ENCODE results near the gene NR5A2. TPM values are rescaled to one million over a fixed set of nuclear protein-coding genes. Genes with fewer than 3 reads are reported as not detected.

Gene NR5A2
- total and polyA plus RNA-seq, 2 experiments from 2014 or later: 19.8 to 55.5 TPM

GRCh38 chr1:200121421-200121820 lies 93.9 kb downstream of the NR5A2 start:
- Histone ChIP-seq H3K27me3 (no peaks in the 10 kb centered on the region), H2AFZ (no peak overlapping the region), H3K79me2 (no peaks in the 10 kb centered on the region), H4K20me1 (ENCODE audit: insufficient read depth, poor library complexity, severe bottlenecking) (no peaks in the 10 kb centered on the region), H3K4me2 (no peak overlapping the region), H3K27ac (no peak overlapping the region), H3K36me3 (replicated peaks; ENCODE audit: insufficient read depth, low read depth) (no peaks in the 10 kb centered on the region), H3K4me3 (no peak overlapping the region), H3K9me3 (ENCODE audit: low read depth) (no peaks in the 10 kb centered on the region), H3K9me2 (replicated peaks; ENCODE audit: insufficient read depth) (no peaks in the 10 kb centered on the region), H3K4me1 (ENCODE audit: insufficient read depth) (peaks cover 2% of the 10 kb centered on the region)
- TF ChIP-seq EZH2 (IDR thresholded peaks at IDR 0.05; ENCODE audit: borderline replicate concordance) (no peak), EZH2phosphoT487 (IDR thresholded peaks at IDR 0.05; ENCODE audit: low read depth, severe bottlenecking, unreplicated experiment) (no peak)
- TF ChIP-seq, protein P1, sequence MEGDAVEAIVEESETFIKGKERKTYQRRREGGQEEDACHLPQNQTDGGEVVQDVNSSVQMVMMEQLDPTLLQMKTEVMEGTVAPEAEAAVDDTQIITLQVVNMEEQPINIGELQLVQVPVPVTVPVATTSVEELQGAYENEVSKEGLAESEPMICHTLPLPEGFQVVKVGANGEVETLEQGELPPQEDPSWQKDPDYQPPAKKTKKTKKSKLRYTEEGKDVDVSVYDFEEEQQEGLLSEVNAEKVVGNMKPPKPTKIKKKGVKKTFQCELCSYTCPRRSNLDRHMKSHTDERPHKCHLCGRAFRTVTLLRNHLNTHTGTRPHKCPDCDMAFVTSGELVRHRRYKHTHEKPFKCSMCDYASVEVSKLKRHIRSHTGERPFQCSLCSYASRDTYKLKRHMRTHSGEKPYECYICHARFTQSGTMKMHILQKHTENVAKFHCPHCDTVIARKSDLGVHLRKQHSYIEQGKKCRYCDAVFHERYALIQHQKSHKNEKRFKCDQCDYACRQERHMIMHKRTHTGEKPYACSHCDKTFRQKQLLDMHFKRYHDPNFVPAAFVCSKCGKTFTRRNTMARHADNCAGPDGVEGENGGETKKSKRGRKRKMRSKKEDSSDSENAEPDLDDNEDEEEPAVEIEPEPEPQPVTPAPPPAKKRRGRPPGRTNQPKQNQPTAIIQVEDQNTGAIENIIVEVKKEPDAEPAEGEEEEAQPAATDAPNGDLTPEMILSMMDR (IDR thresholded peaks at IDR 0.05; ENCODE audit: poor library complexity): no peak
- DNase-seq (ENCODE audit: low spot score): no peak

DNA sequence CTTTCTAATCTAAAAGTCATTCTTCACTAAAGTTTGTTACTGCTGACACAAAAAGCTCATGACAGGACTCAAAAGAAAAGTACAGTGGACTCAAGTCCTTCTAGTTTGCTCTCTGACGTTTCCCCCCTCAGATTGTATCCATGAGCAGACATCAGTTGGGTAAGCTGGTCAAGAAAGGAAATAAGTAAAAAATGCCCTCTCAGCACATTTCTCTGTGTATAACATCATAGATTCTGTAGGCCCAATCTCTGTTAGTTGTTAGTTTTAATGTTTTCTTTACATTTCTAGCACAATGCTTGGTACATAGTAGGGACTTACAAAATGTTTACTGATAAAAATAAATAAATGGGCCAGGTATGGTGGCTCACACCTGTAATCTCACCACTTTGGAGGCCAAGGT lies 96.8 kb downstream of the NR5A2 start:
- no peak for DNase-seq (ENCODE audit: low spot score)
- Histone ChIP-seq H3K27me3 (no peaks in the 10 kb centered on the region), H3K4me2 (no peak overlapping the region), H3K4me3 (no peak overlapping the region), H2AFZ (no peak overlapping the region), H3K27ac (no peak overlapping the region), H3K79me2 (no peaks in the 10 kb centered on the region), H4K20me1 (ENCODE audit: insufficient read depth, poor library complexity, severe bottlenecking) (no peaks in the 10 kb centered on the region), H3K9me3 (ENCODE audit: low read depth) (no peaks in the 10 kb centered on the region), H3K9me2 (replicated peaks; ENCODE audit: insufficient read depth) (no peaks in the 10 kb centered on the region), H3K4me1 (ENCODE audit: insufficient read depth) (peaks cover under 1% of the 10 kb centered on the region), H3K36me3 (replicated peaks; ENCODE audit: insufficient read depth, low read depth) (no peaks in the 10 kb centered on the region)
- TF ChIP-seq EZH2phosphoT487 (IDR thresholded peaks at IDR 0.05; ENCODE audit: low read depth, severe bottlenecking, unreplicated experiment): no peak
- TF ChIP-seq, protein P1 (IDR thresholded peaks at IDR 0.05; ENCODE audit: poor library complexity): no peak
- TF ChIP-seq EZH2 (IDR thresholded peaks at IDR 0.05; ENCODE audit: borderline replicate concordance): no peak
- 80% methylated on average over 1 of the region's 1 CpG for WGBS (ENCODE audit: low lambda C conversion rate, missing lambda C conversion rate)

- 79% methylated on average over 7 of the region's 7 CpGs for whole genome bisulfite sequencing (ENCODE audit: low lambda C conversion rate, missing lambda C conversion rate)
- Histone ChIP-seq H2AFZ (no peak overlapping the region), H3K27me3 (no peaks in the 10 kb centered on the region), H3K79me2 (no peaks in the 10 kb centered on the region), H4K20me1 (ENCODE audit: insufficient read depth, poor library complexity, severe bottlenecking) (no peaks in the 10 kb centered on the region), H3K4me3 (no peak overlapping the region), H3K4me2 (no peak overlapping the region), H3K4me1 (ENCODE audit: insufficient read depth) (peaks cover 20% of the 10 kb centered on the region), H3K9me2 (replicated peaks; ENCODE audit: insufficient read depth) (no peaks in the 10 kb centered on the region), H3K27ac (no peak overlapping the region), H3K36me3 (replicated peaks; ENCODE audit: insufficient read depth, low read depth) (no peaks in the 10 kb centered on the region), H3K9me3 (ENCODE audit: low read depth) (no peaks in the 10 kb centered on the region)
- peak; percentile 26 for DNase-seq (ENCODE audit: low spot score)
- TF ChIP-seq EZH2phosphoT487 (IDR thresholded peaks at IDR 0.05; ENCODE audit: low read depth, severe bottlenecking, unreplicated experiment) (no peak), EZH2 (IDR thresholded peaks at IDR 0.05; ENCODE audit: borderline replicate concordance) (no peak)
- TF ChIP-seq, protein P1 (IDR thresholded peaks at IDR 0.05; ENCODE audit: poor library complexity): no peak
These were observed 100.6 kb downstream of the NR5A2 start for GRCh38 chr1:200128081-200128480.

Measured in hepatocyte (in vitro differentiated cells).